HG03045 (cell line): ENCODE results near the gene TIAM2.

Experiments used
- ATAC-seq: cut with Tn5 transposase; IDR thresholded peaks from one replicate; pipeline ENCODE4 v1.9.1; 2021; ENCODE audit warnings: mild to moderate bottlenecking, moderate library complexity; ENCODE audit not compliant: unreplicated experiment

TIAM2 gene

DNA sequence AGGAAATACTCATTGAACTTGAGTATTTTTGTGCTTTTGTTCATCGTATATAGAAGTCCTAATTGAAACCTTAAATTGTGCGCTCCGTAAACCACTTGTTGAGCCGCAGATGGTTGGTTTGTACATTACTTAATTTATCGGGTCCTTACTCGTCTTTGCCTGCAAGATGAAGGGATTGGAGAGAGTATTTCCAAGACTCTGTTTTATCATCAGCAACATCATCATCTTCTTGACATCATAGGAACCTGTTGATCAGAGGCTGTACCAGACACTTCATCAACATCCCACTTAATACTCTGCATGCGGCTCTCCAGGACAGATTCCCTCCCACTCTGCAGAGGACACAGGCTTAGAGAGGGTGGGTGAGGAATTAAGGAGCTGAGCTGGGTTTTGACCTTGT is 28.6 kb downstream of the TIAM2 start:
- no peak for ATAC-seq

GRCh38 chr6:155024391-155025027 is 29.4 kb downstream of the TIAM2 start:
- no peak for ATAC-seq

DNA sequence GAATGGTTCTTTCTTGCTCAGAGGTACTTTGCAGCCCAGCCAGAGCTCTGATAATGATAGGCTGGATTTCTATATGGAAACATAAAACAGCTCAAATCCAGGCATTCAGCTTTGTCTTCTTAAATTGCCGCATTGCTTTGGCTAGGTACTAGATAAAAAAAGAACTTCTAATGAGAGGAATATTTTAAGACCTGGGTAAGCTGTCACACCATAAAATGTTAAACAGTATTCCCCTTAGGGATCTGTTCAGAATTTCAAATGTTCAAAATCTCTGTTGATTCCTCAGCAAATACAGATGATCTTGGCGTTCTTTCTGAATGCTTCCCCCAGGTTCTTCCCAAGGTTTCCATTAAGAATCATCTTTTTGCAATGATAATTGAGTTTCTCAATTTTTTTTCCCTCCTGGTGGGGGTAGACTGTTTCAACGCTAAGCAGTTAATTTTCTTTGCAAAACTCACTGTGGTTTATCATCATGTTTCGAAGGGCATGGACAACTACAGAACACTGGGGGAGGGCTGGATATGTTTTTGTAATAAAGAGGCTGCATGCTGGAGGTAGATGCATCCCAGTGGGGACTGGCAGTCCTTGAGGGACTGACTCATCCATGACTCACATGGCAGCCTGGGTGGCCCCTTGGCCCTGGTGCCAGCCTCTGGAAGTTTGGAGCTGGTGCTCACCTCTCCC is 31.0 kb downstream of the TIAM2 start:
- ATAC-seq = no peak

DNA sequence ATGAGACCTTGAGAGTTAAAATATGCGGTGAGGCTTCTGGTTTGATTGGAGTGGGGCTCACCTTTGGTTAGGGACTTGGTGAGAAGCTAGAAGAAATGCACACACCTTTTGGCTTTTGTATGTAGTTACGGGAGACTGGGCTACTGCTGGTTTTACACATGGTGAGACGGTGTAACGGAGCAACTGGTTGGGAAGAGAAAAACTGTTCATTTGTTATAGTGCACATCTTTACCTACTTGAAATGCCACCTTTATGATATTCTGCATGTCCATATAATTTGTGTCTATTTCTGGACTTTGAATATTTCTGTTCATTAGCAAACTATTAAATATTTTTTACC is 31.6 kb downstream of the TIAM2 start:
- no peak for ATAC-seq

DNA sequence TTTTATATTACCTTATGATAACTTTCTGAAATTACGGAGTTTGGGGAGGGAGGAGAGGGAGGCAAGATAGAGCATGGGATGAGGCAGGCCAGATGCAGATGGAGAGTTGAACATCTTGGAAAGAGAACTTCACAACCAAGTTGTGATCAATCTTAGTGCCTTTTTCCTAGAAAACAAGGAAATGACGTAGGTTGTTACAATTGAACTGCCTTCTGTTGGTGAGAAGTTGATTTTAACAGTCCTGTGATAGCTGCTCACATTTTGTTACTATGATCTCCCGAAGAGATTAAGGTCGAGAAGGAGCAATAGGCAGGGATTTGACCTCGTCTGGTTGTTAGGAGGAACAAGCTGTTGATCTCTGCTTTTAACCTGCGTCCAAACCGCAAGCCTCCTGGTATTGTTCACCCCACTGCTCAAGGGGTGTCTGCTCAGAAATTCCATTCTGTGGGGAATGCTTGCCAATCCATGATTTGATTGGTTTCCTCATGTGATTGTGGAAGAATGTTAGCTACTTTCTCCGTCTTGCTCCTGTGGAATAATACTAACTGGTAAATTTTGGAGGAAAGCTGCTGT is 35.1 kb downstream of the TIAM2 start:
- no peak for ATAC-seq

- no peak for ATAC-seq
Observed at GRCh38 chr6:155031091-155031490, 36.0 kb downstream of the TIAM2 start.

GRCh38 chr6:155033021-155033791 is 38.1 kb downstream of the TIAM2 start:
- no peak for ATAC-seq

DNA sequence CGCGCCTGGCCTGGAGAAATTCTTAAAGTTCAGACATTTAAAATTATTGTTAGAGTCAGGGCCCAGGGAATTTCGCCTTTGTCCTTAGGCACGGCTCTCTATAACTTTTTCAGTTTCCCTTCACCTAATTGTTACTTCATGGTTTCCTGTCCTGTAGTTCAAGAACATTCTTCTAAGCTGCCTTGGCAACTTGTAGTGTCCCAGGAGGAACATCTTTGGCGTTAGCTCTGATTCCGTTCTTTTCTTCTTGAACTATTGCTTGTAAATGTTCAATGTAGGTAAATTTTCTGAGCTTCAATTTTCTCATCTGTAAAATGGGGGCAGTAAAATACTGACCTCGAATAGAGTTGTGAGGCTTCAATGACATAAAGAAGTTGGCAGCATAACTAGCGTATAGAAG is 41.8 kb downstream of the TIAM2 start:
- ATAC-seq = no peak

GRCh38 chr6:155038104-155038503 is 43.0 kb downstream of the TIAM2 start:
- no peak for ATAC-seq

DNA sequence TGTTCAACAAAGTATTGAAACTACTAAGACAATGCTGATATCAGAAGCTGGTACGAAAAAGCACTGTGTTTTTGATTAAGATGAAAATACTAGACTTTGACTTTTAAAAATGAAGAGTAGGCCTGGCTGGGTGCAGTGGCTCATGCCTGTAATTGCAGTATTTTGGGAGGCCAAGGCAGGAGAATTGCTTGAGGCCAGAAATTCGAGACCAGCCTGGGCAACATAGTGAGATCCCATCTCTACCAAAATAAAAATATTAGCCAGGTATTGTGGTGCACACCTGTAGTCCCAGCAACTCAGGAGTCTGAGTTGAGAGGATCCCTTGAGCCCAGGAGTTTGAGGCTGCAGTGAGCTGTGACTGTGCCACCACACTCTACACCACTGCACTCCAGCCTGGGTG is 43.4 kb downstream of the TIAM2 start:
- ATAC-seq = no peak

DNA sequence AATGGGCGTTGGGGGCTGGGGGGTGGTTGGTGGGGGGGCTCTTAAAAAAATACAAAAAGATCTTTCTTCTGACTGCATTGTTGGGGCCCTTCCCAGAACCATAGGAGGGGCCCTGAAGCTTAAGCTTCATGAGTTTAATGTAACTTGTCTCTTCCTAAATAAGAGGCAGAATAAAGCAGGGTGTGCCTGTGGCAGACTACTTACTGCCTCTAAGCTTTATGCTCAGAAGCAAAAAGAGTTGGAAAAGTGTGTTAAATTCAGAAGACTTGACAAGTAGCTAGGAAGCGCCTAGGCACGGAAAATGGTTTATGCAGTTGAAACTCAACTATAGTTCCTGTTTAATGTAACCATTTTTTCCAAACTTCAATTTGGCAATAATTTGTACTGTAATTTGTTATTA is 44.5 kb downstream of the TIAM2 start:
- ATAC-seq = no peak

DNA sequence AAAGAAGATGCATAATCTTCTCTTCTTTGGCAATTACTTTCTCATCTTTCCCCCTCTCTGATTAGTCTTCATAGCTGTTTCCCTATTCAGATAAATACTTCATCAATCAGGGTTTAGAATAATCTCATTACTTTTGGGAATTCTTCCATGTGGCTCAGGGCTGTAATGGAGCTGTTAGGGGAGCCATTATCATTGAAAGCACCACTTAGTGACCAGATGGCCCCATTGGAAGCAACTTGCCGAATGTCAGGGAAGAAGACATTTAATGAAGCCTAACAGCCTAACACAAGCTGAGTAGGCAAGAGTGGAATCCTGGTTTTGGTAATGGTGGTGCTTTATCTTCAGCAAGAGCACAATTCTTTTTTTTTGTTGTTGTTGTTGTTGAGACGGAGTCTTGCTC is 45.0 kb downstream of the TIAM2 start:
- ATAC-seq = no peak

GRCh38 chr6:155040901-155041650 is 46.0 kb downstream of the TIAM2 start:
- ATAC-seq = no peak

- no peak for ATAC-seq
Observed at GRCh38 chr6:155041741-155042279, 46.7 kb downstream of the TIAM2 start.

DNA sequence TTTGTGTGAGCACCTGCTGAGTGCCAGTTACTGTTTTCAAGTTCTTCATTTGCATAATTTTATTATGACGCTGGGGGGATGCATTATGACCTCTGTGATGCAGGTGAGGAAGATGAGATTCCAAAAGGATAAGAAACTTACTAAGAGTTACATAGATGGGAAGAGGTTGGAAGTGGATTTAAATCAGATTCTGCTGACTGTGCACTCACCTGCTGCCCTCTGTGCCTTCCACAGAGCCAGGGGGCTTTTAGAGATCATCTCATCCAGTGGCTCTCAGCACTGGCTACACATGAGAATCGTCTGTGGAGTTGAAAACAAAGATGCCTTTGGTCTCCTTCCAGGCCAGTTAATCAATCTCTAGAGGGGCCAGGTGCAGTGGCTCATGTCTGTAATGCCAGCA is 47.9 kb downstream of the TIAM2 start:
- ATAC-seq = no peak

GRCh38 chr6:155045561-155046404 is 50.7 kb downstream of the TIAM2 start:
- ATAC-seq = no peak

DNA sequence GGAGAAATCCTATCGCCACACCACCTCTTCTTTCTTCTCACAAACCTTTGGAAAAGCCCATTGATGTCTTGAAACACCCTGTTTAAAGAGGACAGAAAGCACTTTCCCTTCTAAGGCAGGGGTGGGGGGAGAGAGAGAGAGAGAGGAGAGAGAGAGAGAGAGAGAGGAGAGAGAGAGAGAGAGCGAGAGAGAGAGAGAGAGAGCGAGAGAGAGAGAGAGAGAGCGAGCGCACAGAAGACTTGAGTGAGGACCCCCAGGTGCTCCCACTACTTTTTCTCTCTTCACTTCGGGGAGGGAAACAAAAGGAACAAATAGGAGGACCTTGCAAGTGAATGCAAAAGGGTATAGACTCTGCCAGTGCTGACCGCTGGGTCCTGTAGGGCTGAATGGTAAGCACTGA is 52.4 kb downstream of the TIAM2 start:
- no peak for ATAC-seq

DNA sequence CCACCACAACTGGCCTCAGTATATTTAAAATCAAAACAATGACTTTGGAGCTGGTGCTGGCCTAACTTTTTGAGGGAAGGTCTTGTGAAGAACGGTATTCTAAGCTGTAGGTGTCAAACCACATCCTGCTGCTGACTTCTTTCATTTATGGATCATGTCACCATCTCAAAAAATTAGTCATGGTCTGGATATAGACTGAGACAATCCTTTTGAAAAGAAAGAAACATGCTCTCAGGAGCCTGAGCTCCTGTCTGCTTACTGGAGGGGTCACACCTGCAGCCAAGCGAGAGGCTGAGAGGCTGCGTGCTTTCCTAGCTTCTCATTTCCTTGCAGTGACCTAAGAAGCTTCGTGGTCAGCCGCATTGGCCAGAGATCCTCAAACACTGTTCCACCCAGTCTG is 55.2 kb downstream of the TIAM2 start:
- ATAC-seq = peak; percentile 85

DNA sequence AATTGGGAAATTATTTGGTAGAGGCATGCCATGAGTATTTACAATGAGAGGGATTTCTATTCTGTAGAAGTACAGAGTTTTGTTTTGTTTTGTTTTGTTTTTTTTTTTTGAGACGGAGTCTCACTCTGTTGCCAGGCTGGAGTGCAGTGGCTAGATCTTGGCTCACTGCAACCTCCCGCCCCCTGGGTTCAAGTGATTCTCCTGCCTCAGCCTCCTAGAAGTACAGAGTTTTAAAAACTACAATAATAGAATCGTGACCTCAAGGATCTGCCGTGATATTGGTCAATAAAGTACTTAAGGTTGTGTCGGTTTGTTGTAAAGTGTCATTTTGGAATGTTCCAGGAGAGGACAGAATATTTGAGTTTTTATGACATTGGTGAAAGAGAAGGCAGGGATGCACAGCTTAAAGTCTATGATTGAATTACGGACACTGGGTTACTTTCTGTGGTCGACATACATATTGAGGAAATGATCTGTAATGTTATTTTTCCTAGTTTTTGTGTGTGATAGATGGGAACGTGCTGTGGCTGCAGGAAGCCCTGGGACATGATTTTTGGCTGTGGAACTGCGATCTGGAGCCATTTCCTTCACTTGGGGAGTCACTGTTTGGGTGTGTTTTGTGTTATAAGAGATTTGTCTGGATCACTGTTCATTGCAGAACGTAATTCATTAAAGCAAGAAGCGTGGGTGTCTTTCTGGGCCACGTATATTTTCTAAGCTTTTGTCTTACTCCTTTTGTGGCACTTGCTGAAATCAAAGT is 59.6 kb downstream of the TIAM2 start:
- ATAC-seq = no peak
